OCI-LY3 (cell line): Measurements from ENCODE around the gene CYP2W1.

ENCODE experiments used
- H2AFZ ChIP-seq: fragments of 200-600, 300-600 bp; shearing (Covaris generic); 2 replicates; pipeline ENCODE4 v1.6.0; 2014; ENCODE audit warnings: antibody characterized with exemption, low read depth, low read length
- H3K27ac ChIP-seq: fragments of 200-600, 300-600 bp; sonication (generic); 2 replicates; pipeline ENCODE4 v1.5.1; 2014; ENCODE audit warnings: mild to moderate bottlenecking, low read length, moderate library complexity, mixed read lengths
- H3K27me3 ChIP-seq: fragments of 200-600, 300-600 bp; sonication (generic); 2 replicates; pipeline ENCODE4 v1.6.1; 2014; ENCODE audit warnings: low read depth, low read length, mixed read lengths
- H3K36me3 ChIP-seq: fragments of 200-600, 300-600 bp; sonication (generic); replicated peaks from 2 replicates; pipeline ENCODE3; 2014; ENCODE audit warnings: low read depth, low read length, mixed read lengths
- H3K4me1 ChIP-seq: fragments of 300-600, 200-600 bp; sonication (generic); 2 replicates; pipeline ENCODE4 v1.6.1; 2014; ENCODE audit warnings: low read length, mixed read lengths
- H3K4me2 ChIP-seq: fragments of 200-600, 300-600 bp; sonication (generic); 2 replicates; pipeline ENCODE4 v1.6.1; 2014; ENCODE audit warnings: low read length, mixed read lengths
- H3K4me3 ChIP-seq: fragments of 300-600, 200-600 bp; sonication (generic); 2 replicates; pipeline ENCODE4 v1.5.1; 2014; ENCODE audit warnings: antibody characterized with exemption, mild to moderate bottlenecking, low read length, moderate library complexity
- H3K79me2 ChIP-seq: fragments of 300-600, 200-600 bp; shearing (Covaris generic); 2 replicates; pipeline ENCODE4 v1.6.1; 2014; ENCODE audit warnings: mild to moderate bottlenecking, low read length, mixed read lengths
- H3K9ac ChIP-seq: fragments of 300-600, 200-600 bp; shearing (Covaris generic); 2 replicates; pipeline ENCODE4 v1.6.0; 2014; ENCODE audit warnings: mild to moderate bottlenecking, low read length, moderate library complexity
- H3K9me3 ChIP-seq: fragments of 200-600, 300-600 bp; shearing (Covaris generic); 2 replicates; pipeline ENCODE4 v1.6.1; 2014; ENCODE audit warnings: low read length, mixed read lengths; ENCODE audit not compliant: insufficient read depth
- H4K20me1 ChIP-seq: fragments of 200-600, 300-600 bp; sonication (generic); 2 replicates; pipeline ENCODE4 v1.6.1; 2016; ENCODE audit warnings: low read length, mixed read lengths; ENCODE audit not compliant: insufficient read depth
- CTCF ChIP-seq: fragments of 200-600, 300-600 bp; sonication (generic); IDR thresholded peaks from 2 replicates; pipeline ENCODE4 v1.5.1; 2014; ENCODE audit warnings: antibody characterized with exemption, low read length, low read depth
- EZH2phosphoT487 ChIP-seq: fragments of 200-600 bp; shearing (Covaris generic); IDR thresholded peaks from 2 replicates; pipeline ENCODE4 v1.6.1; 2018; ENCODE audit warnings: antibody characterized with exemption, mixed run types, low read depth

Gene CYP2W1

GRCh38 chr7:972110-972509, 10.9 kb upstream of the CYP2W1 start:
- Histone ChIP-seq H3K36me3 (peaks cover 28% of the 10 kb centered on the region), H4K20me1 (peaks cover 5% of the 10 kb centered on the region), H3K9me3 (no peaks in the 10 kb centered on the region), H3K4me2 (no peak overlapping the region), H3K4me3 (no peak overlapping the region), H3K79me2 (peaks cover 41% of the 10 kb centered on the region), H3K4me1 (peaks cover 14% of the 10 kb centered on the region), H3K27ac (no peak overlapping the region; the same call in 1 of the 2 replicates), H3K9ac (no peak overlapping the region), H3K27me3 (no peaks in the 10 kb centered on the region), H2AFZ (no peak overlapping the region)
- TF ChIP-seq EZH2phosphoT487 (no peak), CTCF (no peak)

GRCh38 chr7:972676-973309, 10.2 kb upstream of the CYP2W1 start:
- H3K36me3 ChIP-seq = peaks cover 28% of the 10 kb centered on the region
- no peak overlapping the region for H3K9ac ChIP-seq
- no peak overlapping the region for H3K4me2 ChIP-seq

GRCh38 chr7:973312-973711, 9.7 kb upstream of the CYP2W1 start:
- Histone ChIP-seq H3K4me2 (no peak overlapping the region), H3K4me3 (no peak overlapping the region), H4K20me1 (peaks cover 5% of the 10 kb centered on the region), H2AFZ (no peak overlapping the region), H3K27me3 (no peaks in the 10 kb centered on the region), H3K79me2 (peaks cover 41% of the 10 kb centered on the region), H3K9me3 (no peaks in the 10 kb centered on the region), H3K36me3 (peaks cover 26% of the 10 kb centered on the region), H3K4me1 (peaks cover 14% of the 10 kb centered on the region), H3K27ac (no peak overlapping the region), H3K9ac (no peak overlapping the region)
- TF ChIP-seq EZH2phosphoT487 = no peak

More at GRCh38 chr7:972676-973309, 10.2 kb upstream of the CYP2W1 start:
- Histone ChIP-seq H3K4me1 (peaks cover 14% of the 10 kb centered on the region), H2AFZ (no peak overlapping the region), H3K4me3 (no peak overlapping the region), H4K20me1 (peaks cover 5% of the 10 kb centered on the region), H3K79me2 (peaks cover 41% of the 10 kb centered on the region), H3K27ac (no peak overlapping the region), H3K9me3 (no peaks in the 10 kb centered on the region), H3K27me3 (no peaks in the 10 kb centered on the region)
- no peak for TF ChIP-seq CTCF
- no peak for TF ChIP-seq EZH2phosphoT487

- H3K4me2 ChIP-seq = peak overlapping the region; percentile 97
- peaks cover 5% of the 10 kb centered on the region for H4K20me1 ChIP-seq
- no peak overlapping the region for H2AFZ ChIP-seq
- no peaks in the 10 kb centered on the region for H3K27me3 ChIP-seq
- peaks cover 19% of the 10 kb centered on the region for H3K36me3 ChIP-seq
- H3K4me3 ChIP-seq = peak overlapping the region; percentile 97
- peak overlapping the region; percentile 92 for H3K9ac ChIP-seq
- H3K79me2 ChIP-seq = peaks cover 41% of the 10 kb centered on the region
- H3K27ac ChIP-seq = peak overlapping the region; percentile 77
- TF ChIP-seq EZH2phosphoT487 (no peak), CTCF (no peak)
- peaks cover 14% of the 10 kb centered on the region for H3K4me1 ChIP-seq
- H3K9me3 ChIP-seq = no peaks in the 10 kb centered on the region
These were observed 8.8 kb upstream of the CYP2W1 start for GRCh38 chr7:974172-974571.
